Right lobe of liver (tissue), 6 donors: ENCODE measurements around the gene RPL11. TPM values are rescaled to one million over a fixed set of nuclear protein-coding genes. Genes with fewer than 3 reads are reported as not detected.

Experiments used
- ATAC-seq, 4 donors: fragments of 200-7000 bp; cut with Tn5 transposase; one replicate each; pipeline ENCODE4 v1.9.1; 2020; ENCODE audit warnings: mild to moderate bottlenecking in 4 of 4, moderate library complexity in 4 of 4
- DNase-seq, 3 donors: peaks; one replicate each; pipeline ENCODE4 v3.0.0-alpha.2; 2020
- H3K27ac ChIP-seq, 3 donors: fragments of 200-600 bp; one replicate each; pipeline ENCODE4 v1.8.0; 2022
- H3K27me3 ChIP-seq, 2 donors: fragments of 200-600 bp; one replicate each; pipeline ENCODE4 v1.8.0; 2022
- H3K36me3 ChIP-seq, 4 donors: fragments of 200-600 bp; sonication (generic) in 1 of 4; one replicate each; pipeline versions ENCODE4 v1.5.1 to v1.8.0; 2017 to 2022; ENCODE audit warnings: control low read depth in 1 of 4
- H3K4me1 ChIP-seq, 4 donors: fragments of 200-600 bp; sonication (generic) in 1 of 4; one replicate each; pipeline versions ENCODE4 v1.5.1 to v1.8.0; 2017 to 2022; ENCODE audit warnings: control low read depth in 1 of 4
- H3K4me3 ChIP-seq, 3 donors: fragments of 200-600 bp; one replicate each; pipeline ENCODE4 v1.8.0; 2022
- H3K9me3 ChIP-seq, 4 donors: fragments of 200-600 bp; sonication (generic) in 1 of 4; one replicate each; pipeline versions ENCODE4 v1.5.1 to v1.8.0; 2017 to 2022; ENCODE audit warnings: control low read depth in 1 of 4
- CTCF ChIP-seq, 4 donors: fragments of 200-600 bp in 3 of 4; fragments of 450-650 bp in 1 of 4; IDR thresholded peaks; one replicate each; pipeline versions ENCODE4 v1.5.1 to v1.8.0; 2016 to 2022; ENCODE audit warnings: antibody characterized with exemption in 4 of 4, mild to moderate bottlenecking in 2 of 4
- POLR2A ChIP-seq: fragments of 450-650 bp; IDR thresholded peaks from one replicate; pipeline ENCODE4 v1.6.1; 2017; ENCODE audit warnings: antibody characterized with exemption, mild to moderate bottlenecking
- WGBS: methylation state at CpG from one replicate; pipeline ENCODE4 v1.1.6; 2018; ENCODE audit warnings: low coverage, low lambda C conversion rate; ENCODE audit not compliant: insufficient coverage; ENCODE audit errors: missing lambda C conversion rate; 5-methylcytosine and 5-hydroxymethylcytosine counted together
- intact Hi-C, 2 donors: fragments of 100-400 bp; cut with DNase I; formaldehyde crosslinking; loops; one replicate each; pipeline versions ENCODE4 v1.11.2 to v1.14.1; 2022
- total RNA-seq, 6 experiments: library from RNA; depleted of rRNA in 2 of 6; stranded (reverse); fragments of >200 nt in 2 of 6; fragmentation: NEBNext Ultra II Directional in 3 of 6; extraction: Animal tissue kit (Norgen Biotek cat#: 25700) in 3 of 6; gene quantifications; one replicate each; pipeline versions ENCODE4 v1.1.0 to v1.2.4, GENCODE V29; 2016 to 2023
- donor health status: DM: no; HTN: yes; CAD: no.
- donor health status: DM: no; HTN: no; CAD: no.
- donor health status: DM: no; HTN: no; CAD: no.
- donor health status: DM: no; HTN: yes; CAD: no.
- donor health status: DM: no; HTN: yes; CAD: no.

RPL11 gene
- total RNA-seq, 6 experiments from 2014 or later: 341 to 471 (median 405) TPM

GRCh38 chr1:23698466-23698865 lies 6.9 kb downstream of the RPL11 start:
- intact Hi-C loops: loop anchor here (10.0 kb wide), 2 partner anchors 46 to 56 kb away; partner anchors contain the start of gene ELOA (in 1 of the 2)
- TF ChIP-seq CTCF (IDR thresholded peaks at IDR 0.05) (no peak), POLR2A (no peak)
- Histone ChIP-seq H3K27ac (no peak overlapping the region), H3K27me3 (no peaks in the 10 kb centered on the region), H3K4me1 (peaks cover 0 to 16% (median 6%) of the 10 kb centered on the region in 4 donors), H3K9me3 (no peaks in the 10 kb centered on the region), H3K4me3 (no peak overlapping the region), H3K36me3 (peaks cover 6 to 89% (median 44%) of the 10 kb centered on the region in 4 donors)
- ATAC-seq: no peak
- WGBS: 63% methylated on average over 3 of the region's 5 CpGs
- DNase-seq: no peak

GRCh38 chr1:23699280-23700179 lies 7.9 kb downstream of the RPL11 start:
- Histone ChIP-seq H3K36me3 (peaks cover 0 to 78% (median 38%) of the 10 kb centered on the region in 4 donors), H3K27ac (no peak overlapping the region), H3K4me3 (no peak overlapping the region), H3K27me3 (no peaks in the 10 kb centered on the region), H3K9me3 (no peaks in the 10 kb centered on the region), H3K4me1 (peaks cover 0 to 14% (median 6%) of the 10 kb centered on the region in 4 donors)
- no peak for TF ChIP-seq POLR2A
- TF ChIP-seq CTCF (IDR thresholded peaks at IDR 0.05): no peak
- ATAC-seq (no peak), DNase-seq (no peak)
- intact Hi-C loops: loop anchor here (10.0 kb wide), 2 partner anchors 45 to 55 kb away; partner anchors contain the start of gene ELOA (in 1 of the 2)
- WGBS: 78% methylated on average over 7 of the region's 7 CpGs

- DNase-seq: no peak
- Histone ChIP-seq H3K9me3 (no peaks in the 10 kb centered on the region), H3K27ac (no peak overlapping the region), H3K36me3 (peaks cover 0 to 60% (median 30%) of the 10 kb centered on the region in 4 donors), H3K27me3 (no peaks in the 10 kb centered on the region), H3K4me3 (no peak overlapping the region), H3K4me1 (peaks cover 0 to 27% (median 6%) of the 10 kb centered on the region in 4 donors)
- TF ChIP-seq CTCF (IDR thresholded peaks at IDR 0.05): no peak
- no peak for TF ChIP-seq POLR2A
- 100% methylated on average over 1 of the region's 2 CpGs for WGBS
- intact Hi-C loops: no loop called here
- ATAC-seq: no peak
Observed at GRCh38 chr1:23701310-23701709, 9.7 kb downstream of the RPL11 start.

- ATAC-seq (no peak), DNase-seq (no peak)
- 69% methylated on average over 5 of the region's 5 CpGs for WGBS
- H3K4me3 ChIP-seq: no peak overlapping the region
- H3K27me3 ChIP-seq: no peaks in the 10 kb centered on the region
- intact Hi-C loops: no loop called here
- no peaks in the 10 kb centered on the region for H3K9me3 ChIP-seq
- TF ChIP-seq POLR2A (no peak), CTCF (IDR thresholded peaks at IDR 0.05) (no peak)
- peaks cover 0 to 27% (median 6%) of the 10 kb centered on the region in 4 donors for H3K4me1 ChIP-seq
- H3K36me3 ChIP-seq: peaks cover 0 to 53% (median 28%) of the 10 kb centered on the region in 4 donors
- no peak overlapping the region for H3K27ac ChIP-seq
Observed at GRCh38 chr1:23701996-23702395, 10.4 kb downstream of the RPL11 start.
